NCI-H1417 treated with DMSO at 0.1 percent for 48 hours (cell line): Measurements from ENCODE around the gene PDSS2.
A peak's percentile ranks its signal among the peaks of the same experiment; 100 is the strongest.
"Not testable (repeated sequence)": the region's sequence is repeated elsewhere in the genome, so short reads cannot be mapped to it uniquely, and the experiment has no call there.

ENCODE experiments used
- DNase-seq: peaks from one replicate; lab custom pipeline; 2025; lab: John Stamatoyannopoulos, UW

PDSS2 gene

GRCh38 chr6:107321793-107322192 lies 137.6 kb downstream of the PDSS2 start:
- DNase-seq: no peak

- DNase-seq: no peak
These were observed 139.3 kb downstream of the PDSS2 start for GRCh38 chr6:107319906-107320530.

- peak; percentile 29 for DNase-seq
These were observed 141.1 kb downstream of the PDSS2 start for GRCh38 chr6:107318100-107318736.

GRCh38 chr6:107315114-107315513 lies 144.2 kb downstream of the PDSS2 start:
- no peak for DNase-seq

GRCh38 chr6:107314531-107314939 lies 144.8 kb downstream of the PDSS2 start:
- peak; percentile 79 for DNase-seq

GRCh38 chr6:107313776-107314175 lies 145.6 kb downstream of the PDSS2 start:
- DNase-seq: no peak

- no peak for DNase-seq
These were observed 149.0 kb downstream of the PDSS2 start for GRCh38 chr6:107310362-107310761.

- no peak for DNase-seq
These were observed 150.7 kb downstream of the PDSS2 start for GRCh38 chr6:107308677-107309076.

- DNase-seq: not testable (repeated sequence)
These were observed 153.4 kb downstream of the PDSS2 start for GRCh38 chr6:107305994-107306393.

- DNase-seq: no peak
These were observed 154.0 kb downstream of the PDSS2 start for GRCh38 chr6:107305391-107305790.

- DNase-seq: no peak
These were observed 154.8 kb downstream of the PDSS2 start for GRCh38 chr6:107304421-107305025.

- no peak for DNase-seq
These were observed 166.0 kb downstream of the PDSS2 start for GRCh38 chr6:107293350-107293749.

- no peak for DNase-seq
These were observed 166.6 kb downstream of the PDSS2 start for GRCh38 chr6:107292715-107293271.

GRCh38 chr6:107290491-107290890 lies 168.9 kb downstream of the PDSS2 start:
- no peak for DNase-seq

- not testable (repeated sequence) for DNase-seq
These were observed 170.1 kb downstream of the PDSS2 start for GRCh38 chr6:107289258-107289657.

GRCh38 chr6:107285683-107286082 lies 173.7 kb downstream of the PDSS2 start:
- not testable (repeated sequence) for DNase-seq

- no peak for DNase-seq
These were observed 174.6 kb downstream of the PDSS2 start for GRCh38 chr6:107284805-107285204.

- DNase-seq: no peak
These were observed 178.6 kb downstream of the PDSS2 start for GRCh38 chr6:107280791-107281190.

- DNase-seq: not testable (repeated sequence)
These were observed 179.4 kb downstream of the PDSS2 start for GRCh38 chr6:107280001-107280400.

GRCh38 chr6:107275330-107275865 lies 184.0 kb downstream of the PDSS2 start:
- DNase-seq: no peak

GRCh38 chr6:107274288-107274687 lies 185.1 kb downstream of the PDSS2 start:
- DNase-seq: no peak

- no peak for DNase-seq
These were observed 187.1 kb downstream of the PDSS2 start for GRCh38 chr6:107272246-107272645.
